Measurements from ENCODE around the gene HELLS. TPM values are rescaled to one million over a fixed set of nuclear protein-coding genes. Genes with fewer than 3 reads are reported as not detected.

The HELLS gene
- total RNA-seq, 1 experiment from 2014 or later = 291 TPM

DNA sequence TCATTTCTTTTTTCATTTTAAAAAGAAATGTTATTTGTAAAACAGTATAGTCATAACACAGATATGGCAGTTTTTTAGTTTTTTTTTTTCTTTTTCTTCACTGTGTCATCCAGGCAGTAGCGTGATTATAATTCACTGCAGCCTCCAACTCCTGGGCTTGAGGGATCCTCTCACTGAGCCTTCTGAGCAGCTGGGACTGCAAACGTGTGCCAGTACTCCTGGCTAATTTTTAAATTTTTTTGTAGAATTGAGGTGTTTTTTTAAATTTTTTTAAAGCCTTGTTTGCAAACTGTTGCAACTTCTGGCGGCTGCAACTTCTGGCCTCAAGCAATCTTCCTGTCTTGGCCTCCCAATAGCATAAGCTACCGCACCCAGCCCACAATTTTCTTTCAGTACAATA lies 63.0 kb downstream of the HELLS start:
- no peaks in the 10 kb centered on the region for H3K27me3 Mint-ChIP-seq (ENCODE audit: low read depth)
- H3K23me2 ChIP-seq (ENCODE audit: insufficient read length, low read depth, low read length, poor library complexity, severe bottlenecking) = no peaks in the 10 kb centered on the region
- TF ChIP-seq, protein P1, sequence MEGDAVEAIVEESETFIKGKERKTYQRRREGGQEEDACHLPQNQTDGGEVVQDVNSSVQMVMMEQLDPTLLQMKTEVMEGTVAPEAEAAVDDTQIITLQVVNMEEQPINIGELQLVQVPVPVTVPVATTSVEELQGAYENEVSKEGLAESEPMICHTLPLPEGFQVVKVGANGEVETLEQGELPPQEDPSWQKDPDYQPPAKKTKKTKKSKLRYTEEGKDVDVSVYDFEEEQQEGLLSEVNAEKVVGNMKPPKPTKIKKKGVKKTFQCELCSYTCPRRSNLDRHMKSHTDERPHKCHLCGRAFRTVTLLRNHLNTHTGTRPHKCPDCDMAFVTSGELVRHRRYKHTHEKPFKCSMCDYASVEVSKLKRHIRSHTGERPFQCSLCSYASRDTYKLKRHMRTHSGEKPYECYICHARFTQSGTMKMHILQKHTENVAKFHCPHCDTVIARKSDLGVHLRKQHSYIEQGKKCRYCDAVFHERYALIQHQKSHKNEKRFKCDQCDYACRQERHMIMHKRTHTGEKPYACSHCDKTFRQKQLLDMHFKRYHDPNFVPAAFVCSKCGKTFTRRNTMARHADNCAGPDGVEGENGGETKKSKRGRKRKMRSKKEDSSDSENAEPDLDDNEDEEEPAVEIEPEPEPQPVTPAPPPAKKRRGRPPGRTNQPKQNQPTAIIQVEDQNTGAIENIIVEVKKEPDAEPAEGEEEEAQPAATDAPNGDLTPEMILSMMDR (conservative IDR thresholded peaks at IDR 0.05) = no peak
- no peak overlapping the region for H3K4ac ChIP-seq (ENCODE audit: low read depth, low read length)
- H3K27ac Mint-ChIP-seq = no peak overlapping the region
- no peak overlapping the region for H2AK5ac ChIP-seq (ENCODE audit: insufficient read length, low read length)
- no peak overlapping the region for H3T11ph ChIP-seq (ENCODE audit: low read length)
- no peak for DNase-seq
- no CpG with 5 or more reads among the region's 4 CpGs for WGBS (ENCODE audit: extremely low coverage, insufficient read length, low lambda C conversion rate)
- H3K9ac ChIP-seq (ENCODE audit: extremely low read depth, insufficient read length, low read length) = no peak overlapping the region
- H3K9me3 Mint-ChIP-seq = no peaks in the 10 kb centered on the region
- H2BK20ac ChIP-seq (ENCODE audit: low read depth, low read length, poor library complexity, severe bottlenecking) = no peak overlapping the region
- H3K36me3 Mint-ChIP-seq (ENCODE audit: insufficient read depth in 1 of 3, low read depth in 3 of 3) = peaks cover 45 to 89% (median 69%) of the 10 kb centered on the region in 3 experiments
- H2BK15ac ChIP-seq (ENCODE audit: low read depth, low read length) = no peak overlapping the region
- H3K27ac ChIP-seq (ENCODE audit: insufficient read length, low read depth, low read length) = no peak overlapping the region
- H3K56ac ChIP-seq (ENCODE audit: insufficient read length, low read depth, low read length) = no peak overlapping the region
- no peaks in the 10 kb centered on the region for H3K27me3 ChIP-seq (ENCODE audit: insufficient read depth, low read length)
- H2BK12ac ChIP-seq (ENCODE audit: insufficient read length, low read depth, low read length) = no peak overlapping the region
- H4K91ac ChIP-seq (ENCODE audit: insufficient read length, low read depth, low read length) = no peak overlapping the region
- no peak overlapping the region for H3K18ac ChIP-seq (ENCODE audit: insufficient read length, low read depth, low read length)
- H3K4me2 ChIP-seq (ENCODE audit: insufficient read depth, insufficient read length, low read length) = no peak overlapping the region
- no peak overlapping the region for H3K23ac ChIP-seq (ENCODE audit: insufficient read length, low read depth, low read length)
- no peak overlapping the region for H4K5ac ChIP-seq (ENCODE audit: insufficient read length, low read depth, low read length)
- no peak overlapping the region for H3K4me3 Mint-ChIP-seq
- H2BK120ac ChIP-seq (ENCODE audit: low read depth, low read length, poor library complexity, severe bottlenecking) = no peak overlapping the region
- no peaks in the 10 kb centered on the region for H3K4me1 ChIP-seq (ENCODE audit: insufficient read depth, low read length)
- no peaks in the 10 kb centered on the region for H3K79me2 ChIP-seq (ENCODE audit: insufficient read depth, low read length)
- H2AFZ ChIP-seq (ENCODE audit: low read length) = no peak overlapping the region
- H3K9me3 ChIP-seq (ENCODE audit: control insufficient read depth, low read depth, low read length) = no peaks in the 10 kb centered on the region
- H3K79me1 ChIP-seq (ENCODE audit: insufficient read depth, low read depth, low read length, poor library complexity, severe bottlenecking) = no peaks in the 10 kb centered on the region
- no peak overlapping the region for H3K14ac ChIP-seq (ENCODE audit: insufficient read depth, low read length)
- no peak overlapping the region for H2BK5ac ChIP-seq (ENCODE audit: insufficient read length, low read length)
- H4K8ac ChIP-seq (replicated peaks; ENCODE audit: insufficient read length, low read depth, low read length) = no peak overlapping the region
- H3K4me1 Mint-ChIP-seq = no peaks in the 10 kb centered on the region
- H4K20me1 ChIP-seq (ENCODE audit: control insufficient read depth, insufficient read depth, insufficient read length) = no peaks in the 10 kb centered on the region

All from H9 (cell line).